Activated CD8-positive, alpha-beta memory T cell treated with anti-CD3 and anti-CD28 coated beads for 24 hours (primary cell): ENCODE data around the gene NAALADL2.
"Not testable (repeated sequence)": the region's sequence is repeated elsewhere in the genome, so short reads cannot be mapped to it uniquely, and the experiment has no call there.

Experiments
- DNase-seq: peaks from one replicate; pipeline ENCODE4 v3.0.0-alpha.2; 2020

The NAALADL2 gene

DNA sequence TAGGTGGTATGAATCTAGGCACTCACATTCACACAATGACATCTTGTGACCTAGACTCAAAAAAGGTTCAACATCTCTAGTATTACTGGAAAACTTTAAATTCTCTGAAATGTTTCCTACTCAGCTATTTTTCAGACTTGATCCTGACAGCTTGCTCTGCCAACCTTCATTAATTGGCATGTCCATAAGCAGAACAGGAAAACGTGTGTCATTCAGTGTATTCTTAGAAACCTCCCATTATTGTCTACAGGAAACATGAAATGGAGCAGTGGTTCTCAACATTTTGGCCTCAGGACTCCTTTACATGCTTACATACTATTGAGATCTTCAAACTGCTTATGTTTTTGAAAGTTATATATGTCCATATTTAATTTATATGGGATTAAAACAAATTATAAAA, 363.2 kb downstream of the NAALADL2 start:
- no peak for DNase-seq

DNA sequence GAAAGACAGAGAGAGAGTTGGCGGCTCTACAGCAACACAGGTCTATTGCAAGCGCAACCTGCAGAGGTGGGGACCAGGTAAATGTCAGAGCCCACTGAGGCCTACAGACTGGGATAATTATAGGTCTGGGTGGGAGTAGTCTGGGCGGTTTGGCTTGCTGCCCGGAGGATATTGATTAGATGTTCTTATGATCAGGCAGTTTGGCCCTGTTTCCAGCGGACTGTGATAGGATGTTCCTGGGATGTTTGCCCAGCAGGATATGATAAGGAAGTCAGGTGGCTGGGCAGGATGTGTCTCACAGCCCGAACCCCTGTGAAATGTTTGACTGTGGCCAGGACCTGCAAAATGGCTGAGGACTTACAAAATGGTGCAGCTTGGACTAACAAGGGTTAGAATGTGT, 364.9 kb downstream of the NAALADL2 start:
- no peak for DNase-seq

DNA sequence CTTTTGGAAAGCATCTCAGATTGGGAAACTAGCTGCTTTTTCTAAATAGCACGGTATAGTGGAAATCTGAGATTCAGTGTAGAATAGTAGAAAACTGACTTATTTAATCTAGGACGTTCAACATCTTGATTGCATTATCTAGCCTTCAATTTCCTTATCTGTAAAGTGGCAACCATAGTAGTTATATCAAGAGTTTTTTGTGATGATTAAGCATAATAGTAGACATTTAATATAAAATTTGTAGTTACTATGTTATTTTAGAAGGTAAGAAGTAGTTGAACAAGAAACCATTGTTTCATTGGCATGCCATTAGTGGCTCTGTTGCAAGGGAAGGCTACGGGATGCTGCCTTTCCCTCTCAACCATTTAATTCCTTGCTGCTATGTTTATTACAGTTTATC, 367.3 kb downstream of the NAALADL2 start:
- no peak for DNase-seq

DNA sequence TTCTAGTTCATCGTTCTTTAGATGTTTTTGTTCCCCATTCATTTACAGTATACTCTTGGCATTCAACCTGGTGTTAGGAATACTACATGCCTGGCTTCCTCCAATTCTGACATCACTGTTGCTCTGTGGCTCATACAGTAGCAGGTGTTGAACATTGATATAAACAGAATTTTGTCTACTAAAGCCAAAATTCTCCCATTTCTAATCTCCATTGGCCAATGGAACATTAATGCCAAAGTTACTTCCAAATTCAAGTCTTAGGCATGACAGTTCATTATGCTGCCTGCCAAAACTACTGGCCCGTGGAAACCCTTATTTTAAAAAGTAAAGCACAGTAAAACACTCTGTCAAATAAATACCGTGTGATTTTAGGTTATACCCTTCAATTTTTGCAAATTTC, 368.0 kb downstream of the NAALADL2 start:
- DNase-seq: no peak

DNA sequence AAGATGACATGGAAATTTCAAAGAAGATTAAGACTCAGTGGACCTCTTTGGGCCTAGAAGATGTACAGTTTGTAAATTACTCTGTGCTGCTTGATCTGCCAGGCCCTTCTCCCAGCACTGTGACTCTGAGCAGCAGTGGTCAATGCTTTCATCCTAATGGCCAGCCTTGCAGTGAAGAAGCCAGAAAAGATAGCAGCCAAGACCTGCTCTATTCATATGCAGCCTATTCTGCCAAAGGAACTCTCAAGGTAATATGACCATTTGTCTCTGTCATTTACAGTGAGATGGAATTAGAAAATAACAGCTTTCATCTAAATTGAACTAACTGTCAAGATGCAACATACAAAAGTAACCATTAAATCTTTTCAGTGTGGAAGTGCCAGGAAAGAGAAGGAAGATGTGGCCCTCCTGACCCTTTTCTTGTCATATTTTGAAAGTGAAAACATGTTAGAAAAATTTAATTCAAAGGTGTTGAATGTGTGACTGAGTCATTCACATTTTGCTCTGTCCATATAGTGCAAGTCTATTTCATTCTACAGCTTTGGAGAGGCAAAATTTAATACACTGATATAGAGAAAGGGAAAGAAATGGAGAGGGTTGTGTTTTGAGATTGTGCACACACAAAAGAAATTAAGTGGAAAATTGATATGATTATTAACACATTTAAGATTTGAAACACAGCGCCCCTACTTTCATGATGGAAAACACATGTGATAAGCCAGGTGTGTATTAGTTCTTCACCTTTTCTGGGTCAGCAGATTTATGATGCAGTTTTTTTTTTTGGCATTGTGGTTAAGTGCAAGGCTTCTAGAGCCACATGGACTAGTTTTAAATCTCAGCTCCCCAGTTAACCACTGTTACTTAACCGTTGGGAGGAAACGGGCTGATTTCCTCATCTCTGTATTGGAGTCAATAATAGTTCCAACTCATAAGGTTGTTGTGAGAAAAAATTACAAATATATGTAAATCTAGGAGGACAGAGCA, 375.1 kb downstream of the NAALADL2 start:
- DNase-seq: no peak

DNA sequence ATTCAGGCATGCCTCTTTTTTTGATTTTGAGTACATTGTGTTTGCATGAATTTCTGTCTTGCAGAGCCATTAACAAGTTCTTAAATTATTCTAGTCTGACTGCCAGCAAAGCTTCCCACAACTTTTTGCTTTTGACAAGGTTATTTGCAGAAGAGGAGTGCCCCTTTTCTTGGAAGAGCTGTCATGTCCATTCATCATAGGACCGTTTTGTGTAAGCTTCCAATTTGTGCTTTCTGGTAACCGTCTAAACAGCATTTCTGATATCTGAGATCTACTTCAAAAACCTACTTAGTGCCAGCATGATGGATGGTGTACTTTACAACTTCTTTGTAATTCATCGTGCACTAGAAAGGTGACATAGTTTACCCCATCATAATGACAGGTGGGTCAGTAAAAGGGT, 379.7 kb downstream of the NAALADL2 start:
- no peak for DNase-seq

DNA sequence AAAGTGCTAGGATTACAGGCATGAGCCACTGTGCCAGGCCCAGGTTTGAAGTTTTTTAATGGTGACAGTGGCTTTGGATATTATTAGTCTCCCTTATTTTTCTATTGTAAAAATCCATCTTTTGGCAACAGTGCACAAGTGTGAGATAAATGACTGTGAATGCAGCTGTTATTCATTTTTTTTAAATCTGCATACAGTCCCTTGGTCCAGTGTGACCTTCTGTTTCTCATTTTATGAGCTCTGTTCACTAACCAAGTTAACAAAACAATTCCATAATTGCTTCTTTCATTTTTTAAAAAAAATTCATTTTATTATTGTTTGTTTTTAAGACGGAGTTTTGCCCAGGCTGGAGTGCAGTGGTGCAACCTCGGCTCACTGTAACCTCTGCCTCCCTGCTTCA, 381.8 kb downstream of the NAALADL2 start:
- no peak for DNase-seq

DNA sequence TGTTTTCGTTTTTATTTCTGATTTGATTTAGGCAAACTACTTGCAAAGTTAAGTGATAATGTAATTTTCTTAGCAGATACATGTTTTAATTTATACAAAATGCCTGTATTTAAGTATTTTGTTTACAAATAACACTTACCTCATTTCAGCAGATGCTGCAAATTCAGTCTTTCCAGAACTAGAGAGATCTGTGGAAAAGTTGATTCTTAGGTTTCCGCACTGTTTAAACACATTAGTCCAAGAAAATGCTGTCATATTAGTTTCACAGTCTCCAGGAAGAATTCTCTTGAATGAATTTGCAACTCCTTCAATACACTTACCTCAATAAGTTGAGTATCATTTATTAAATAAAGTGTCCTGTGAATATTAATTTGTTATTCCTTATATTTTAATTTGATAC, 383.1 kb downstream of the NAALADL2 start:
- DNase-seq: no peak

DNA sequence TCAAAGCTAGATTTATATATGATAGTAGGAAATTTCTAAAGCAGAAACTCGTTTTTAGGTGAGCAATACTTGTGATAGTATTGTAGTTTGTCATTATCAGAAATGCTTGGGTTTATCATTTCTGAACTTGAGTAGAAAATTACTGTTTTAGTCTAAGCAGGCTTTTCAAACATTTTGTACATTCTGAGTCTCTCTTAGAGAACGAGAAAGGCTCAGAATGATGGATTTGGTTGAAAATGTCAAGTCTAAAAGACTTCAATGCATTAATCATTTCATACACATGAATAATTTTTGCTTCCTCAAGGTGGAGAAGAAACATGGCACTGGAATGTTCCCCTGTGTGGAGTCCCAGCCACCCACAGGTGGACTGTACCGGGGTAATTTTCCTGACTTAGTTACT, 387.1 kb downstream of the NAALADL2 start:
- DNase-seq: no peak

DNA sequence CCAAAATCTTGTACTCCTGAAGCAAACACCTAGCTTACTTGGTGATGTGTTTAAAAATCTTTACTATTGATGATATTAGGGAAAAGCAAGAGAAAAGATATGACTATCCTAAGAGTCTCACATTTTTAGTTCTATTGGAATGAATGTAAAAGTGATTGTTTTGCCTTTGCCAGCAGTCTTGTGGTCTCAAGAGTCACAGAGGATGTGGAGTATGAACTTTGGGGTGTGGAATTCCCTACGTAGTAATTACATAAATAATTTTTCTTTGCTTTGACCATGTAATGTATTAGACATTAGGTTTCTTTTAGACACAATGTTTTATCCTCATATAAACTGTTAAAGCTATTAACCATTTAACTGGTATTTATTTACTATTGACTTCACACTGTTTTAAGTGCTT, 387.6 kb downstream of the NAALADL2 start:
- no peak for DNase-seq

DNA sequence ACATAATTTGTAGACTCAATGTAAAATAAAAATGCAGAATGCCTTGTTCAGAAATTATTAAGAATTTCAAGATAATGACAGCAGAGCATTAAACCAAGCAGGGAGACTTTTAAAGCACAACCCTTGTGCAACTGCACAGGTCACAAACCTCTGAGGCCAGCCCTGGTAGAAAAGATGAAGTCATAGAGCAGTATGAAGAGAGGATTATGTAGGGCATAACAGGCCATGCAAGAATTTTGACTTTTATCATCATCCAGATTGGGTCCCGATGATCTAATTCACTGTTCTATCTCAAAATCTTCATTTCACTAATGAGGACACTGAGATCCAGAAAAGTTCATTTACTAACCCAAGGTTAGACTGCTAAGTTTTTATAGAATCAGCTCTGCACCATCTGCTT, 388.5 kb downstream of the NAALADL2 start:
- DNase-seq: no peak

DNA sequence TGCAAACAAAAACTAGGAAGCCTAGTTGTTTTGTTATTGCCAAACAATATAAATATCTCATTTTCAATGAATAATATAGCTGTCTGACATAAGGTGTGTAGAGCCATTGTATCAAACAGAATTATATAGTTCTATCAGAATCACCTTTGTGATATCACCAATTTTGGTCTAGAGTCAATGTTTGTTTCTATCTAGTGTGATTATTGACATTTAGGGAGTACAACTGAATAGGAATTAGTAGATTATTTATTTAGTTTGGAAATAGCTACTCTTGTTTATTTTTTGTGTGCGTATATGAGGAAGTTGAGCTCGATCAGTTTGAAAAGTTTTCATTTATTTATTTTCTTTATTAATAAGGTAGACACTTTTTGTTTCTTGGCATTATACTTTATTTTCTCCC, 389.7 kb downstream of the NAALADL2 start:
- DNase-seq: no peak

DNA sequence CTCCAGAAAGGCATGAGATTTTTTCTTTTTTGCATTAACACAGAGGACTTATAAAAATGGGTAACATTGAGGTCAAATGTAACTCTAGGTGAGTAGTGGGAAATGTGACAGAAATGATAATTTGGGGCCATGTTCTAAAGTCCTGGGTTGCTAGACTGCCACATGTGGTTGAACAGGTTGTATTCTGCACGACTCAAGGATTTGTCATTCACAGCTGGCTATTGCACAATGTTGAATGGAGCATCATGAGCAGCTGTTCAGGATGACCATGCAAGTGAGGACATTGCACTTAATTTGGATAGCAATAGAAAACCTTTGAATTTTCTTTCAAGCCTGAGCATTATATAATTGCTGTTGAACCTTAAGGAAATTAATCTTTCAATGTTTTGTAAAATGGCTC, 396.6 kb downstream of the NAALADL2 start:
- DNase-seq: no peak

DNA sequence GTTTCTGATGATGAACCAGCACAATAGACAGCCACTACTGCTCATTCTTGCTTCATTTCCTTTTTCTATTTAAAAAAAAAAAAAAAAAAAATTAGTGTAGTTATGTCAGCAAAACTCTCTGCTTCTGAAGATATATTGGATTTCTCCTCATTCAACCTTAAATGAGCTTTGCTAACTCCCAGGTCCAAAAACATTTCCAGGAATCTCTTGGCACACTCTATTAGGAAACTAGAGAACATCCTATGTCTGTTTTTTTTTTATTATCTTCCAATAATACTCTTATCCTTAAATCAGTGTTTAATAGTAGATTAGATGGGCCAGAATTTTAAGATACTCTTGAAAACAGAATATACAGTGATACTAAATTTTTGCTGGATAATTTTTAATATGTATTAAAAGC, 398.0 kb downstream of the NAALADL2 start:
- no peak for DNase-seq

DNA sequence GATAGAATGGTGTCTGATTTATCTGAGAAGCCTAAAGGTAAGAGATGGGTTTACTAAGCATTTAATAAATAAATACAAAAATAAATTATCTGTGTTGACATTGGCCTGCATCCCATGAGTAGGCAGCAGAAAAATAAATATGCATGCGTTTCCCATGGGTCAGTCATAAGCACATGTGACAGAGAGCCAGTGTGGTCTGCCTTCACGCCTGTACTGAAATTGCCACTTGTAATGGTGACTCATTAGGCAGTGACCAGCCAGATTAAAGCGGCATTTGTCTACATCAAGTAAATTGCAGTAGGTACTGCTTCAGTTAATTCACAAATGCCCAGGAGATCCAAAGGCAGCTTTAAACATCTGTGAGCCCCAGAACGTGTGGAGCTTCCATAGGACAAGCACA, 399.6 kb downstream of the NAALADL2 start:
- no peak for DNase-seq

DNA sequence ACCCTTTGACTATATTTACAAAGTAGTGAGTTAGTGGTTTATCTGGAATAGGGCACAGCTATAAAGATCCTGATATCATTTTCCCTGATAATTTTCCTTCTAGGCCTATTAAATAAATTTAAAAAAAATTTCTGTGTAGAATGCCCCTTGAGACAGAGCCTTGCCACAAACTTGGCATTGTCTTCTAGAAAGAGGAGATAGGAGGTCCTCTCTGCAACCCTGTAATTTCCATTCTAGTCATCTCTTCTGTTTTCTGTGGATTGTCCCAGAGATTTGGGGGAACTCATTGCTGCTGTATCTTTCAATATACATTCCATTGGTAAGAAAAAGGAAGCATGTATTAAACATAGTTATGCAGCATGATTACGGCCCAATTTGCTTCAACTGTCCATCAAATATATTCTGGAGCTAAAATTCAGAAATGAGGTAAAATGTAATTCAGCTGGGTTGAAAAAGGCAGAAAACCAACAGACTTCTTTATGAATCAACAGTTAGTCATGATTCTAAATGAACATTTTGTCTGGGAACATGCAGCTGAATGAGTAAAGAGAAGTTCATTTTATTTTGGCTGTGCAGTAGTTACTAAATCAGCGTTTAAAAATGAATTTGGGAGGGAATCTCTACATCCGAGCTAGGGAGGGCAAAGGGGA, 401.1 kb downstream of the NAALADL2 start:
- DNase-seq: no peak

DNA sequence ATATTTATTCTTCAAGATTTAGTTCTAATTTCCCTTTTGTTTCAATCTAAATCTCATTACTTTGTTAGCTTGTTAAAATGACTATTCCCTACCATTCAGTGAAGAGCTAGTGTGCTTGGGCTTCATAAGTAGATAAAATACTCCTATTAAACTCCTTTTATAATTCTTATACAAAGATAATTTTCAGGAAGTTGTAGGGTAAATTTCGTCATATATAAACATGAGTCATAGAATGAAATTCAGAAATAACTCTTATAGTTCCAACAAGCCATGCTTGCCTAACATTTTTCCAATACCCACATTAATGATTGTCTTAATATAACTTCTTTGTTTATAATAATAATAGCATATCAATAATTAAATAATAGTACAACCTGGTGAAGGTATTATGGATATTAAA, 407.3 kb downstream of the NAALADL2 start:
- DNase-seq: no peak

DNA sequence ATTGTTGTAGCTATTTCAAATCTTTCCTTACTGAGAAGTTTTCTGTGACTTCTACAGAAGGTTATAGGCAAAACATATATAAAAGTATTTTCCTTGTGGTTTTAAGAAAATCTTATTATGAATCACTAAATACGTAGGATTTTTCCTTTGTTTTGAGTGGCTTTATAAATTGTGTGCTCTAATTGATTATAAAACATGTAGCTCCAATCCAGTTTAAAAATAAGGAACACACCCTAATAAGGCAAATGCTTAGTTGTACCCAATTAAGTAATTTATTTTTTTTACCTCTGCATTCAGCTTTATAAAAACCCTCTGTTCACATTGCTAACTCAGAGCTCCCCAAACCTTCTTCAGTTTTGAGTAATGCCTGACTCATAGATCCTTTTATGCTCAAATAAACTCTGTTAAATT, 408.0 kb downstream of the NAALADL2 start:
- DNase-seq: no peak

DNA sequence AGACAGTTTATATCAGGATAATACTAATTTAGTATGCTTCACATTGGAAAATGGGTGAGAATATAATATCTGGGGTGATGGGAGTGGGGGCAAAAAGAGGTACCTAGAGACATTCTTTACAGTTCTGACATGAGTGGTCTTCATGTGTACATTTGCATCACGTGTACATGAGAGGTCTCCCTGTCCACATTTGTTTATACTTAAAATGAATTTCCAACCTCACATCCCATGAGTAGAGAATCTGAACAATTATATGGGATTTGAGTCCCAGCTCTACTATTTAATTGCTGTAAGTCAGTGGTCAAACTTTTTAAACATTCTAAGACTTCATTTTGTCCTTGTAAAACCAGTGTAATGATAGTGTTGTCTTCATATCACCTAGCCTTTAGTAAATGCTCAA, 408.4 kb downstream of the NAALADL2 start:
- no peak for DNase-seq

DNA sequence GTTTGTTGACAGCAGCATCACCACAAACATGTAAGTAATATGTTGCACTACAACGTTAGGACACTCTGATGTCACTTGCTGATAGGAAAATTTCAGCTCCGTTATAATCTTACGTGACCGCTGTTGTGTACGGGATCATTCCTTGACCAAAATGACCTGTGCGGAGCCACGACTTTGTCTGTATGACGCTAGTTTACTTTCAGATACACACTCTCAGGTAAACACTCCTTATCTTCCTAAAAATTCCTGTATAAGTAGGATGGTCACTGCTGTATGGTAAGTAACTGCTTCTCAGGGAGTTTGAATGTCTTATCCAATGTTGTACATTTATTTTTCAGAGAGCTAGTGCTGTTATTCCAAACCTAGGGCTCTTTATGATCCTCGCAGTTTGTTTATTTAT, 410.3 kb downstream of the NAALADL2 start:
- no peak for DNase-seq

DNA sequence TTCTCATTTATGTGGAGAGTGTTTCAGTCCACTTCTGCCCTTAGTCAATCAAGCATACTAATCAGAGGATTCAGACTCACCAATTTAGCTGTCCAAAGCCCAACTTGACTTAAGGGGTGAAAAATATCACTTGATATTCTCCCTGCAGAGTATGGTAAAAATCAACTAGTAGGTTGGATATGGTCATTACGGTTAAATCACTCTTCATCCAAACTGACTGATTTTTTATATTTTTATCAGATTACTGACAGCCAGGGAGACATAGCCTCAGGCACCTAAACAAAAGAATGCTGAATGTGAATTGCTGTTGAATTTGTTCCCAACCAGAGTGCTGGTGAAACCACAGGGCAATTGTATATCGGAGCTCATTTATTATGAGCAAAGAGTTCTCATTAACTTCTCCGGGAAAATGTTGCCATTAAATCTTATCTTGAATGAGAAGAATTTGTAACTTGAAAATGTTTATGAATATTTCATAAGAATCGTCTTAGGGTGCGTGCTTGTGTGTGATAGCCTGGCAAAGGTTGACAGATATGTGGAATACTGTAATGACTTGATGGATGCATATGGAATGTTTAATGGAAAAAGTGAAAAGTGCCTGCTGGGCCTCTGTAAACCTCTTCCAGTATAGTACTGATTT, 411.2 kb downstream of the NAALADL2 start:
- no peak for DNase-seq

DNA sequence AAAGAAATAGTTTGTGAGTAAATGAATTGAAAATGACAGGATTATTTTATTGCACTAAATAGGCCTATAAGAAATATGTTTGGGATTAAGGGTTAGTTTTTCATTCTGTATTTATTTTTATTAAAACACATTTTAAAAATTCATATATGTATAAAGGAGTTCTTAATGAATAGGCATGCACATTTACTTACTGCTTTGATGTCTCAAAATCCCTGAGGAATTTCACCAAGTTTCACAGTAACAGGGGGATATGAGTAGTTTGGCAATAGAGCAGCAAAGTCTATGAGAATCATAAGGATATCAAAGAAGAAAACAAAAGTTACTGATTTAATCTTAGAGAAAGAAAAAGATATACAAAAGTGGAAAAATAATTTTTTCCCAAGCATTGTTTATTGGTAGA, 411.7 kb downstream of the NAALADL2 start:
- DNase-seq: no peak

DNA sequence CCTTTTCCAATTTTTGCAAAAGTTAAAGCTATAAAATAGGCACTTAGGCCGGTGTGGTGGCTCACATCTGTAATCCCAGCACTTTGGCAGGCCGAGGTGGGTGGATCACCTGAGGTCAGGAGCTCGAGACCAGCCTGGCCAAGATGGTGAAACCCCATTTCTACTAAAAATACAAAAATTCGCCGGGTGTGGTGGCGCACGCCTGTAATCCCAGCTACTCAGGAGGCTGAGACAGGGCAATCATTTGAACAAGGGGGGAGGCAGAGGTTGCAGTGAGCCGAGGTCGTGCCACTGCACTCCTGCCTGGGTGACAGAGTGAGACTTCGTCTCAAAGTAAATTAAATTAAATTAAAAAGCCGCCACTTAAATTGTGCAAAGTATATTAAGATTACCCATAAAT, 412.3 kb downstream of the NAALADL2 start:
- DNase-seq: not testable (repeated sequence)

DNA sequence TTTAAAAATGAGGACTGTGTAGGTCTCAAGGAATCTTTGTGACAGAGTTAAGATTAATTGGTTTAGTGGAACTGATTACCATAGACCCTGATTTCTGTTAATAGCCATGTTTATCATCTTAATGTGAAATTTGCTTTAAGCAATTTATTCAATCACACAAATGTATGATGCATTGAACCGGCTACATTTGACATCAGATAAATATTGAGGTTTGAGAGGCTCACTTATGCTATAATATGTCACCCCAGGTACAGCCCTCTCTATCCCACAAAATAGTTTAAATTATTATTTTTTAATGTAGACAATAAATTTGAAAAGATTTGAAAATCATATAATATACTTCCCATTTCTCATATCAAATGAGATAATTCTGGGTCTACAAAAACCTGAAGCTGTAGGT, 413.3 kb downstream of the NAALADL2 start:
- no peak for DNase-seq
